ENCODE data around the gene RPL13.
A peak's percentile ranks its signal among the peaks of the same experiment; 100 is the strongest.

RPL13 gene

DNA sequence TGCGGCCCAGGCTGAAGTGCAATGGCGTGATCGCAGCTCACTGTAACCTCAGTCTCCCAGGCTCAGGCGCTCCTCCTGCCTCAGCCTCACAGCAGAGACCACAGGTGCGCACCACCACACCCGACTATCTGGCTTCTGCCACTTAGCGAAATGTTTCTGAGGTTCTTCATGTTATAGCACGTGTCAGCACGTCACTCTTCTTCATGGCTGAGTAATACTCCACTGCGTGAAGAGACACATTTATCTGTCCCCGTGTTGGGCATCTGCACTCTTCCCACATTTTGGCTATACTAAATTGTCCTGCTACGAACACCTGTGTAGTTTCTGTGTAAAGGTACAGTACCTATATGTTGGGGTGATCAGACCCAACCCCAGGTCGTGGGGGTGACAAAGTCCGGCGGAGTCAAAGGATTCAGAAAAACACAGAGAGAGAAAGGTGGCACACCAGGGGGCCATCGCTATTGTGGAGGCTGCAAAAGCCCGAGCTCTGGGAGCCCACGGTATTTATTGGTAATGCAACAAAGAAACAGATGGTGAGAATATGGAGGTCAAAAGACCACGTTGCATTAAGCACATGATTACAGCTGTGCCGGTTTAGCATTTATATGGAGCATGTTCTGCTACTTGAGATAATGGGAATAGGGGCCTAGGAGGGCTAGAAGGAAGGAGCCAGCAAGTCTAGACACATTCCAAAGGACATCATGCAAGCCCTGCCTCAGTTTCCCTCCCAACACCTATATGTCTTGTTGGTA, 52.1 kb downstream of the RPL13 start:
- Histone ChIP-seq H4K20me1 (no peaks in the 10 kb centered on the region), H3K4me3 (peak overlapping the region; percentile 69), H3K27ac (peak overlapping the region; percentile 89), H3K9ac (peak overlapping the region; percentile 79), H3K27me3 (no peaks in the 10 kb centered on the region), H3K36me3 (no peaks in the 10 kb centered on the region), H3K9me3 (no peaks in the 10 kb centered on the region), H3K4me1 (peaks cover 100% of the 10 kb centered on the region), H3K4me2 (peak overlapping the region; percentile 97)
- TF ChIP-seq Cebpa-rat (IDR thresholded peaks at IDR 0.05), result no peak

DNA sequence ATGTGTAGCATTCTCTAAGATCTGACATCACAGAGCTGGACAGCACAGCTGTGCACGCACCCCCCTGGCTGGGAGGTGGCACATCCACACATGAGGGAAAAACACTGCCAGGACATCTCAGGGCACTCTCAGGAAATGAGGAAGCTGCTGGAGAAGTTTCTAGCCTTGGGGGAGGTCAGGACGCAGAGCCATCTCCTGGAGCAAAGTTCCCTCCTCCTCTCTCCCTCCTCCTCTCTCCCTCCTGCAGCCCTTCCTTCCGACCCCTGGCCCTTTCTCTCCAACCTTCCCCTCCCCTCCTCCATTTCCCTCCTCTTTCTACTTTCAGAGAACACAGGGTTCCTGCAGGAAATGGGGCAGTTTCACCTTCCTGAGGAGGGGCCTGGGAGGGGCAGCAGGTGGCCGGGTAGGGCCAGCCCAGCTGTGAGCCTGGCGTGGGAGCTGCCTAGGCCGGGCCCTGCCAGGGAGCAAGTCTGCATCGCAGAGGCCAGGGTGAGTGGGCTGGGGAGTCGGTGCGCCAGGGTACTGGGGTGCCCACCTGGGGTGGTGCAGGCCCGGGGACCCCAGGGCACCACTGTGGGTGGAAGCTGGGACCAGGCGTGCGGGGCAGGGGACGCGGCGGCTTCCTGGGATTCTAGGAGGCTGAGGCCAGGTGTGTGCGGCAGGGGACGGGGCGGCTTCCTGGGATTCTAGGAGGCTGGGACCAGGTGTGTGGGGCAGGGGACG, 52.9 kb downstream of the RPL13 start, which contains the start of gene DPEP1:
Gene DPEP1, plus strand, starts transcription at position 412 of the 723 bp plus-strand sequence. CDS start 16,769 bp downstream, outside the sequence.
- no peaks in the 10 kb centered on the region for H3K9me3 ChIP-seq
- H3K27ac ChIP-seq, result peak within 1 kb of the TSS; percentile 89
- H4K20me1 ChIP-seq, result no peaks in the 10 kb centered on the region
- no peaks in the 10 kb centered on the region for H3K36me3 ChIP-seq
- peak within 1 kb of the TSS; percentile 69 for H3K4me3 ChIP-seq
- peak within 1 kb of the TSS; percentile 97 for H3K4me2 ChIP-seq
- H3K4me1 ChIP-seq, result peaks cover 100% of the 10 kb centered on the region
- peak within 1 kb of the TSS; percentile 79 for H3K9ac ChIP-seq
- TF ChIP-seq Cebpa-rat (IDR thresholded peaks at IDR 0.05), result no peak
- no peaks in the 10 kb centered on the region for H3K27me3 ChIP-seq

DNA sequence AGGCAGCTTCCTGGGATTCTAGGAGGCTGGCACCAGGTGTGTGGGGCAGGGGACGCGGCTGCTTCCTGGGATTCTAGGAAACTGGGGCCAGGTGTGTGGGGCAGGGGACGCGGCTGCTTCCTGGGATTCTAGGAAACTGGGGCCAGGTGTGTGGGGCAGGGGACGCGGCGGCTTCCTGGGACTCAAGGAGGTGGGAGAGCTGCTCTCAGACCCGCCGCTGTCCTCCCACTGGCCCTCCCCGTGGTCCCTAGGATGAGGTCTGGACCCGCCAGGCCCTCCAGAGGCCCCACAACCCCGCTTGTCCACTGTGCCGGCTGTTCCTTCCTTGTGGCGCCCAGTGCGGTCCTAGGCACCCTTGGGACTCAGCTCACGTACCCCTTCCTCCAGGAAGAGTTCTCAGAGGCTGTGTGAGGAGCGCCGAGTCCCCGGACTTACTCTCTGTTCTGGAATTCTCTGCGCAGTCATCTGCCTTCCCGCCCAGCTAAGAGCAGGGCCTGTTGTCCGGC, 53.5 kb downstream of the RPL13 start:
- Histone ChIP-seq H4K20me1 (no peaks in the 10 kb centered on the region), H3K4me1 (peaks cover 97% of the 10 kb centered on the region), H3K27me3 (no peaks in the 10 kb centered on the region), H3K27ac (peak overlapping the region; percentile 89), H3K9me3 (no peaks in the 10 kb centered on the region), H3K4me3 (peak overlapping the region; percentile 69), H3K4me2 (peak overlapping the region; percentile 97), H3K36me3 (no peaks in the 10 kb centered on the region), H3K9ac (peak overlapping the region; percentile 79)
- no peak for TF ChIP-seq Cebpa-rat (IDR thresholded peaks at IDR 0.05)
